GM12878 (cell line): ENCODE data around the gene EXOC3L1. TPM values are rescaled to one million over a fixed set of nuclear protein-coding genes. Genes with fewer than 3 reads are reported as not detected.

Experiments used
- ATAC-seq: fragments of 200-7000 bp; cut with Tn5 transposase; 3 replicates; pipeline ENCODE4 v1.9.1; 2020; ENCODE audit warnings: mild to moderate bottlenecking, moderate library complexity
- BruUV-seq: library from RNA; stranded (reverse); fragments of 400-500 nt; replicated peaks from 2 replicates; lab custom pipeline; 2021; lab: Mats Ljungman, UMichigan
- CTCF ChIA-PET: fragments of 300-600 bp; sonication (Branson Sonifier 250); formaldehyde crosslinking; extraction: SDS; loops from one replicate; lab custom pipeline; 2021; ENCODE audit warnings: inconsistent platforms; lab: Yijun Ruan, JAX
- POLR2A ChIA-PET: fragments of 350-600 bp; formaldehyde crosslinking; extraction: SDS; loops from one replicate; lab custom pipeline; 2021; ENCODE audit warnings: inconsistent platforms; lab: Charles Lee
- RAD21 ChIA-PET: fragments of 300-600 bp; sonication (Branson Sonifier 250); formaldehyde crosslinking; loops from one replicate; lab custom pipeline; 2023; ENCODE audit warnings: antibody characterized with exemption; ENCODE audit not compliant: unreplicated experiment; lab: Charles Lee
- SMC1A ChIA-PET: fragments of 300-600 bp; sonication (Branson Sonifier 250); formaldehyde crosslinking; loops from one replicate; lab custom pipeline; 2023; ENCODE audit not compliant: unreplicated experiment, uncharacterized antibody; lab: Charles Lee
- DNase-seq: peaks from one replicate; pipeline ENCODE4 v3.0.0-alpha.2; 2011; ENCODE audit warnings: low read depth, low spot score
- FAIRE-seq: peaks from 3 replicates; lab custom pipeline; 2011; peaks lifted over from hg19 to GRCh38; lab: Jason Lieb, UNC
- H2AFZ ChIP-seq: 2 replicates; pipeline ENCODE4 v1.6.0; 2011; ENCODE audit warnings: low read depth, low read length, control low read depth; ENCODE audit not compliant: control insufficient read depth
- H3K27ac ChIP-seq: 2 replicates; pipeline ENCODE4 v1.5.1; 2011; ENCODE audit warnings: control low read depth; ENCODE audit not compliant: control insufficient read depth, insufficient read depth
- H3K27me3 ChIP-seq, 2 experiments: replicated peaks in 1 of 2; 2 replicates each; pipeline versions ENCODE4 v1.6.0 to v1.6.1; 2011; ENCODE audit warnings: low read length in 1 of 2; ENCODE audit not compliant: control insufficient read depth in 2 of 2, insufficient read depth in 2 of 2
- H3K36me3 ChIP-seq, 2 experiments: 2 replicates each; pipeline ENCODE4 v1.5.1; 2011; ENCODE audit warnings: low read length in 1 of 2; ENCODE audit not compliant: control insufficient read depth in 2 of 2, insufficient read depth in 2 of 2
- H3K4me1 ChIP-seq: 2 replicates; pipeline ENCODE4 v1.6.1; 2011; ENCODE audit warnings: mild to moderate bottlenecking, low read length, moderate library complexity, mixed read lengths; ENCODE audit not compliant: control insufficient read depth, insufficient read depth
- H3K4me2 ChIP-seq: 2 replicates; pipeline ENCODE4 v1.6.0; 2011; ENCODE audit warnings: control low read depth; ENCODE audit not compliant: control insufficient read depth, insufficient read depth
- H3K4me3 ChIP-seq: fragments of 200-600 bp; sonication (generic); 2 replicates; pipeline ENCODE4 v1.5.1; 2016
- H3K79me2 ChIP-seq: 2 replicates; pipeline ENCODE4 v1.6.0; 2011; ENCODE audit warnings: low read length; ENCODE audit not compliant: control insufficient read depth, insufficient read depth
- H3K9ac ChIP-seq: 2 replicates; pipeline ENCODE4 v1.8.0; 2011; ENCODE audit warnings: low read length, control low read depth, mixed read lengths; ENCODE audit not compliant: control insufficient read depth, insufficient read depth
- H3K9me3 ChIP-seq: replicated peaks from 3 replicates; pipeline ENCODE4 v1.5.1; 2011; ENCODE audit warnings: mild to moderate bottlenecking, low read length; ENCODE audit not compliant: control insufficient read depth, insufficient read depth
- H4K20me1 ChIP-seq: 2 replicates; pipeline ENCODE4 v1.6.0; 2011; ENCODE audit not compliant: control insufficient read depth, insufficient read depth
- ATF2 ChIP-seq: IDR thresholded peaks from 2 replicates; pipeline ENCODE4 v1.6.1; 2012; ENCODE audit warnings: low read length, inconsistent platforms
- CUX1 ChIP-seq: IDR thresholded peaks from 2 replicates; pipeline ENCODE4 v1.6.1; 2012; ENCODE audit warnings: improper control_type of control experiment, low read depth, low read length; ENCODE audit not compliant: insufficient replicate concordance
- HSF1 ChIP-seq: fragments of 150-350 bp; IDR thresholded peaks from 2 replicates; pipeline ENCODE4 v1.6.1; 2014; ENCODE audit warnings: mild to moderate bottlenecking, low read depth, low read length
- IKZF2 ChIP-seq, 2 experiments: fragments of 450-650 bp; IDR thresholded peaks; 2 replicates each; pipeline ENCODE4 v1.6.1; 2017; ENCODE audit warnings: mild to moderate bottlenecking in 2 of 2, moderate library complexity in 2 of 2
- KLF5 ChIP-seq: fragments of 450-650 bp; IDR thresholded peaks from 2 replicates; pipeline ENCODE4 v1.6.1; 2014; ENCODE audit warnings: mild to moderate bottlenecking; ENCODE audit not compliant: partially characterized antibody
- PRDM15 ChIP-seq: fragments of 450-650 bp; formaldehyde crosslinking; IDR thresholded peaks from 2 replicates; pipeline ENCODE4 v1.4.0; 2020; ENCODE audit warnings: mild to moderate bottlenecking, moderate library complexity
- SIN3A ChIP-seq: IDR thresholded peaks from 2 replicates; pipeline ENCODE4 v1.6.1; 2012; ENCODE audit warnings: low read depth, low read length, improper control_type of control experiment
- STAT1 ChIP-seq: fragments of 450-650 bp; conservative IDR thresholded peaks from 2 replicates; pipeline ENCODE4 v1.6.1; 2014; ENCODE audit warnings: antibody characterized with exemption, mild to moderate bottlenecking
- YBX1 ChIP-seq: fragments of 450-650 bp; IDR thresholded peaks from 2 replicates; pipeline ENCODE4 v1.6.1; 2016; ENCODE audit warnings: antibody characterized with exemption
- WGBS: methylation state at CpG from one replicate; pipeline ENCODE4 v1.1.6; 2016; ENCODE audit warnings: low lambda C conversion rate; ENCODE audit not compliant: insufficient replicate concordance, insufficient coverage; ENCODE audit errors: missing lambda C conversion rate; 5-methylcytosine and 5-hydroxymethylcytosine counted together
- in situ Hi-C: fragments of 300-500 bp; cut with MboI; formaldehyde crosslinking; loops from 9 replicates; pipeline ENCODE4 v1.14.3; 2018; ENCODE audit warnings: mixed read lengths
- intact Hi-C: fragments of 100-400 bp; cut with micrococcal nuclease; formaldehyde crosslinking; loops from one replicate; pipeline ENCODE4 v1.14.2; 2022; ENCODE audit not compliant: unreplicated experiment
- polyA plus RNA-seq, 11 experiments: library from polyadenylated mRNA; depleted of rRNA in 4 of 11; unstranded in 6 of 11; stranded (reverse) in 5 of 11; fragments of >200 nt; fragmentation: Nextera tagmentation in 4 of 11; fragmentation: Illumina TruSeq in 1 of 11; extraction: Ambion mirVana in 4 of 11; extraction: Trizol in 1 of 11; gene quantifications; 1 replicate in 1 of 11; 2 replicates in 10 of 11; pipeline versions ENCODE4 v1.2.1 to v1.2.3, GENCODE V29; 2011 to 2016; ENCODE audit warnings: inconsistent platforms in 2 of 11, missing spikeins in 2 of 11, low read depth in 1 of 11
- total RNA-seq, 4 experiments: library from RNA; depleted of rRNA in 3 of 4; stranded (reverse); fragments of >200 nt in 3 of 4; fragmentation: Illumina TruSeq in 1 of 4; extraction: Trizol in 1 of 4; gene quantifications; 2 replicates each; pipeline versions ENCODE4 v1.2.1 to v1.2.3, GENCODE V29; 2013 to 2021

EXOC3L1 gene
- total and polyA plus RNA-seq, 10 of the 15 experiments (the other 5 are each of a cell fraction or from before 2014, with no cell fraction given): 0.07 to 0.42 TPM; not detected in 8

- RAD21 ChIA-PET: interaction anchor here (0.7 to 4.1 kb wide), 11 partner anchors 9 to 152 kb away, joined by 3 to 48 read pairs (median 4); partner anchors contain the start of genes E2F4, FBXL8, FHOD1 and TMEM208
- CTCF ChIA-PET: interaction anchor here (0.5 to 5.4 kb wide), 20 partner anchors 9 to 214 kb away, joined by 3 to 60 read pairs (median 4); partner anchors contain the start of genes B3GNT9, EXOC3L1, FBXL8 and MATCAP1
- intact Hi-C loops: no loop called here
- TF ChIP-seq SIN3A (no peak), YBX1 (no peak), ATF2 (no peak), KLF5 (no peak), STAT1 (no peak), CUX1 (no peak), PRDM15 (CRISPR knock-in tag) (no peak), HSF1 (no peak), IKZF2 (IDR thresholded peaks at IDR 0.05) (peak; percentile 63 to 68; a peak in 3 of 4 replicates)
Measured at GRCh38 chr16:67170168-67170948, 19.6 kb downstream of the EXOC3L1 start, which contains the start of gene NOL3. Gene NOL3, plus strand, starts transcription at chr16:67170538.

More at GRCh38 chr16:67170168-67170948, 19.6 kb downstream of the EXOC3L1 start, which contains the start of gene NOL3:
- FAIRE-seq (peak; percentile 66), DNase-seq (peak; percentile 58), ATAC-seq (peak; percentile 63)
- Histone ChIP-seq H3K9ac (peak within 1 kb of the TSS; percentile 69), H3K9me3 (no peaks in the 10 kb centered on the region; the same call in 2 of the 3 replicates), H3K79me2 (no peaks in the 10 kb centered on the region), H3K36me3 (no peaks in the 10 kb centered on the region), H3K4me1 (peaks cover 43% of the 10 kb centered on the region), H3K4me3 (peak within 1 kb of the TSS; percentile 73), H4K20me1 (no peaks in the 10 kb centered on the region), H2AFZ (peak within 1 kb of the TSS; percentile 74), H3K27me3 (peaks cover 0 to 7% of the 10 kb centered on the region in 2 experiments), H3K4me2 (peak within 1 kb of the TSS; percentile 95), H3K27ac (peak within 1 kb of the TSS; percentile 50)
- SMC1A ChIA-PET: interaction anchor here (1.0 to 4.1 kb wide), 3 partner anchors 11 to 153 kb away, joined by 3 to 48 read pairs (median 6); partner anchors contain the start of genes FBXL8 and TRADD
- POLR2A ChIA-PET: interaction anchor here (0.7 to 10.9 kb wide), 11 partner anchors 10 to 152 kb away, joined by 3 to 137 read pairs (median 5); partner anchors contain the start of genes FBXL8, FHOD1, HSF4 and TMEM208
- under 1% methylated on average over 37 of the region's 50 CpGs for WGBS
- BruUV-seq: no TSS peak
- in situ Hi-C loops: no loop called here
